SIG-M5 treated with dmso at 0.1 percent for 504 hours (cell line): Measurements from ENCODE around the gene PROM2.

Experiments used
- DNase-seq: peaks from one replicate; lab custom pipeline; 2025; ENCODE audit not compliant: unreplicated experiment; lab: John Stamatoyannopoulos, UW

The PROM2 gene

GRCh38 chr2:95284886-95285541, 10.8 kb downstream of the PROM2 start:
- no peak for DNase-seq

- no peak for DNase-seq
These were observed 11.3 kb downstream of the PROM2 start for GRCh38 chr2:95285542-95285932.

GRCh38 chr2:95287336-95287735, 13.1 kb downstream of the PROM2 start:
- no peak for DNase-seq

- no peak for DNase-seq
These were observed 13.6 kb downstream of the PROM2 start for GRCh38 chr2:95287806-95288205.

GRCh38 chr2:95289253-95289652, 15.0 kb downstream of the PROM2 start:
- no peak for DNase-seq

GRCh38 chr2:95291222-95291621, 17.0 kb downstream of the PROM2 start:
- DNase-seq: no peak

GRCh38 chr2:95292623-95293260, 18.5 kb downstream of the PROM2 start:
- DNase-seq: no peak

- DNase-seq: no peak
These were observed 20.5 kb downstream of the PROM2 start for GRCh38 chr2:95294579-95295250.

GRCh38 chr2:95295376-95295775, 21.1 kb downstream of the PROM2 start:
- DNase-seq: no peak

GRCh38 chr2:95296011-95296410, 21.8 kb downstream of the PROM2 start:
- no peak for DNase-seq

GRCh38 chr2:95296880-95297487, 22.7 kb downstream of the PROM2 start, which contains the start of gene KCNIP3:
TSS of gene KCNIP3 (plus strand) at chr2:95297347. CDS start at chr2:95297439, 92 bp downstream.
- no peak for DNase-seq

GRCh38 chr2:95297639-95298395, 23.6 kb downstream of the PROM2 start:
- DNase-seq: no peak

GRCh38 chr2:95298486-95299111, 24.4 kb downstream of the PROM2 start:
- no peak for DNase-seq

GRCh38 chr2:95299961-95300360, 25.7 kb downstream of the PROM2 start:
- no peak for DNase-seq

- no peak for DNase-seq
These were observed 26.2 kb downstream of the PROM2 start for GRCh38 chr2:95300450-95300849.

- DNase-seq: no peak
These were observed 26.9 kb downstream of the PROM2 start for GRCh38 chr2:95301186-95301585.

GRCh38 chr2:95301876-95302641, 27.8 kb downstream of the PROM2 start:
- no peak for DNase-seq

GRCh38 chr2:95303191-95303919, 29.1 kb downstream of the PROM2 start:
- DNase-seq: no peak

GRCh38 chr2:95305380-95306061, 31.3 kb downstream of the PROM2 start:
- no peak for DNase-seq
